Gastrocnemius medialis (tissue), 4 donors: ENCODE data around the gene IRF2BP2.

Experiments
- CTCF ChIP-seq, 5 experiments: fragments of 450-650 bp in 3 of 5; fragments of 200-600 bp in 2 of 5; sonication (generic) in 2 of 5; IDR thresholded peaks in 4 of 5; conservative IDR thresholded peaks in 1 of 5; 1 replicate in 4 of 5; 2 replicates in 1 of 5; pipeline ENCODE4 v1.5.1; 2016 to 2019; ENCODE audit warnings: antibody characterized with exemption in 5 of 5, mild to moderate bottlenecking in 3 of 5, moderate library complexity in 3 of 5
- POLR2A ChIP-seq, 2 donors: fragments of 450-650 bp; IDR thresholded peaks; one replicate each; pipeline ENCODE4 v1.6.1; 2017; ENCODE audit warnings: antibody characterized with exemption in 2 of 2, mild to moderate bottlenecking in 2 of 2, moderate library complexity in 2 of 2

- no peak for TF ChIP-seq CTCF (IDR thresholded peaks at IDR 0.05 in 4 of 5, conservative IDR thresholded peaks at IDR 0.05 in 1 of 5)
- no peak for TF ChIP-seq POLR2A (IDR thresholded peaks at IDR 0.05)
Measured at GRCh38 chr1:234559152-234559901, 50.7 kb downstream of the IRF2BP2 start.
